HG02840 (cell line): ENCODE results near the gene GLRX2.
"Not testable (repeated sequence)": the region's sequence is repeated elsewhere in the genome, so short reads cannot be mapped to it uniquely, and the experiment has no call there.

Experiments used
- ATAC-seq: cut with Tn5 transposase; IDR thresholded peaks from one replicate; pipeline ENCODE4 v1.9.1; 2021; ENCODE audit warnings: mild to moderate bottlenecking, moderate library complexity, moderate number of reproducible peaks; ENCODE audit not compliant: unreplicated experiment, low FRiP score

GLRX2 gene

GRCh38 chr1:193104907-193105820 lies at the start of gene GLRX2:
Gene GLRX2 (minus strand): TSS chr1:193105414. CDS start chr1:193105382, 32 bp downstream.
- ATAC-seq: peak; percentile 94

- ATAC-seq: no peak
Observed at GRCh38 chr1:193144999-193145398, 39.8 kb upstream of the GLRX2 start.

- ATAC-seq: no peak
Observed at GRCh38 chr1:193144361-193144938, 39.2 kb upstream of the GLRX2 start.

- no peak for ATAC-seq
Observed at GRCh38 chr1:193143285-193143684, 38.1 kb upstream of the GLRX2 start.

GRCh38 chr1:193142409-193142808 lies 37.2 kb upstream of the GLRX2 start:
- no peak for ATAC-seq

- no peak for ATAC-seq
Observed at GRCh38 chr1:193141804-193142203, 36.6 kb upstream of the GLRX2 start.

GRCh38 chr1:193140254-193140653 lies 35.0 kb upstream of the GLRX2 start:
- ATAC-seq: no peak

GRCh38 chr1:193131266-193131860 lies 26.1 kb upstream of the GLRX2 start:
- ATAC-seq: no peak

GRCh38 chr1:193125369-193125768 lies 20.2 kb upstream of the GLRX2 start:
- ATAC-seq: no peak

- ATAC-seq: no peak
Observed at GRCh38 chr1:193123751-193124150, 18.5 kb upstream of the GLRX2 start.

- ATAC-seq: peak; percentile 94
Observed at GRCh38 chr1:193121616-193122593, 16.7 kb upstream of the GLRX2 start, which contains the start of gene CDC73. Gene CDC73 (plus strand): TSS chr1:193122031. CDS start chr1:193122201, 170 bp downstream.

- no peak for ATAC-seq
Observed at GRCh38 chr1:193120604-193121166, 15.5 kb upstream of the GLRX2 start.

GRCh38 chr1:193118803-193119730 lies 13.9 kb upstream of the GLRX2 start:
- ATAC-seq: no peak

- no peak for ATAC-seq
Observed at GRCh38 chr1:193118194-193118593, 13.0 kb upstream of the GLRX2 start.

GRCh38 chr1:193117167-193117566 lies 12.0 kb upstream of the GLRX2 start:
- ATAC-seq: not testable (repeated sequence)

- no peak for ATAC-seq
Observed at GRCh38 chr1:193115629-193116227, 10.5 kb upstream of the GLRX2 start.

GRCh38 chr1:193114485-193115095 lies 9.4 kb upstream of the GLRX2 start:
- no peak for ATAC-seq

GRCh38 chr1:193113992-193114332 lies 8.7 kb upstream of the GLRX2 start:
- ATAC-seq: no peak
